Duodenal mucosa (tissue), 2 donors: ENCODE data around the gene COL28A1.

ENCODE experiments used
- H3K27ac ChIP-seq: one replicate; pipeline ENCODE4 v1.7.0; 2013; ENCODE audit warnings: low read depth, low read length
- H3K27me3 ChIP-seq, 2 donors: one replicate each; pipeline ENCODE4 v1.7.0; 2013; ENCODE audit warnings: low read length in 2 of 2, control low read depth in 1 of 2; ENCODE audit not compliant: insufficient read depth in 2 of 2, control insufficient read depth in 1 of 2
- H3K36me3 ChIP-seq, 2 donors: one replicate each; pipeline ENCODE4 v1.7.0; 2013; ENCODE audit warnings: low read length in 2 of 2, control low read depth in 1 of 2; ENCODE audit not compliant: insufficient read depth in 2 of 2, control insufficient read depth in 1 of 2
- H3K4me1 ChIP-seq, 2 donors: one replicate each; pipeline ENCODE4 v1.7.0; 2013; ENCODE audit warnings: low read length in 2 of 2, control low read depth in 1 of 2; ENCODE audit not compliant: insufficient read depth in 2 of 2, control insufficient read depth in 1 of 2
- H3K4me3 ChIP-seq, 2 donors: one replicate each; pipeline ENCODE4 v1.7.0; 2013; ENCODE audit warnings: low read length in 2 of 2, low read depth in 1 of 2
- H3K9ac ChIP-seq, 2 donors: one replicate each; pipeline ENCODE4 v1.7.0; 2013; ENCODE audit warnings: low read length in 2 of 2, low read depth in 1 of 2
- H3K9me3 ChIP-seq, 2 donors: one replicate each; pipeline ENCODE4 v1.7.0; 2013; ENCODE audit warnings: low read length in 2 of 2, control low read depth in 1 of 2; ENCODE audit not compliant: control insufficient read depth in 1 of 2

Gene COL28A1

GRCh38 chr7:7428806-7429205 lies 106.9 kb downstream of the COL28A1 start:
- Histone ChIP-seq H3K4me1 (peaks cover 0 to 10% of the 10 kb centered on the region in 2 donors), H3K27me3 (no peaks in the 10 kb centered on the region), H3K27ac (no peak overlapping the region), H3K36me3 (no peaks in the 10 kb centered on the region), H3K9ac (no peak overlapping the region), H3K4me3 (no peak overlapping the region), H3K9me3 (no peaks in the 10 kb centered on the region)

GRCh38 chr7:7427363-7427762 lies 108.3 kb downstream of the COL28A1 start:
- Histone ChIP-seq H3K36me3 (no peaks in the 10 kb centered on the region), H3K27me3 (no peaks in the 10 kb centered on the region), H3K9me3 (no peaks in the 10 kb centered on the region), H3K9ac (no peak overlapping the region), H3K4me1 (peaks cover 0 to 10% of the 10 kb centered on the region in 2 donors), H3K4me3 (no peak overlapping the region), H3K27ac (no peak overlapping the region)

GRCh38 chr7:7426676-7427075 lies 109.0 kb downstream of the COL28A1 start:
- no peaks in the 10 kb centered on the region for H3K27me3 ChIP-seq
- H3K4me1 ChIP-seq = peaks cover 0 to 10% of the 10 kb centered on the region in 2 donors
- no peaks in the 10 kb centered on the region for H3K9me3 ChIP-seq
- H3K9ac ChIP-seq = no peak overlapping the region
- H3K36me3 ChIP-seq = no peaks in the 10 kb centered on the region
- H3K27ac ChIP-seq = no peak overlapping the region
- no peak overlapping the region for H3K4me3 ChIP-seq

- H3K4me3 ChIP-seq = no peak overlapping the region
- no peak overlapping the region for H3K9ac ChIP-seq
- no peaks in the 10 kb centered on the region for H3K27me3 ChIP-seq
- H3K36me3 ChIP-seq = no peaks in the 10 kb centered on the region
- H3K4me1 ChIP-seq = peaks cover 0 to 10% of the 10 kb centered on the region in 2 donors
- H3K9me3 ChIP-seq = no peaks in the 10 kb centered on the region
- H3K27ac ChIP-seq = no peak overlapping the region
Observed at GRCh38 chr7:7425321-7425720, 110.4 kb downstream of the COL28A1 start.

GRCh38 chr7:7424151-7424873 lies 111.4 kb downstream of the COL28A1 start:
- Histone ChIP-seq H3K27me3 (no peaks in the 10 kb centered on the region), H3K4me1 (peaks cover 0 to 10% of the 10 kb centered on the region in 2 donors), H3K27ac (no peak overlapping the region), H3K36me3 (no peaks in the 10 kb centered on the region), H3K9me3 (no peaks in the 10 kb centered on the region), H3K9ac (peak overlapping the region; percentile 52 to 53), H3K4me3 (peak overlapping the region; percentile 76 to 83)

- no peaks in the 10 kb centered on the region for H3K9me3 ChIP-seq
- H3K27me3 ChIP-seq = no peaks in the 10 kb centered on the region
- H3K4me1 ChIP-seq = peaks cover 0 to 10% of the 10 kb centered on the region in 2 donors
- no peaks in the 10 kb centered on the region for H3K36me3 ChIP-seq
- no peak overlapping the region for H3K27ac ChIP-seq
- H3K9ac ChIP-seq = no peak overlapping the region
- H3K4me3 ChIP-seq = no peak overlapping the region
Observed at GRCh38 chr7:7422641-7423040, 113.0 kb downstream of the COL28A1 start.

- Histone ChIP-seq H3K4me1 (peaks cover 0 to 7% of the 10 kb centered on the region in 2 donors), H3K27ac (no peak overlapping the region), H3K9ac (no peak overlapping the region), H3K4me3 (no peak overlapping the region), H3K36me3 (no peaks in the 10 kb centered on the region), H3K27me3 (no peaks in the 10 kb centered on the region), H3K9me3 (no peaks in the 10 kb centered on the region)
Observed at GRCh38 chr7:7421826-7422225, 113.8 kb downstream of the COL28A1 start.

- no peak overlapping the region for H3K27ac ChIP-seq
- no peaks in the 10 kb centered on the region for H3K9me3 ChIP-seq
- no peaks in the 10 kb centered on the region for H3K27me3 ChIP-seq
- H3K9ac ChIP-seq = no peak overlapping the region
- H3K36me3 ChIP-seq = no peaks in the 10 kb centered on the region
- H3K4me1 ChIP-seq = peaks cover 7 to 16% of the 10 kb centered on the region in 2 donors
- no peak overlapping the region for H3K4me3 ChIP-seq
Observed at GRCh38 chr7:7418997-7419396, 116.7 kb downstream of the COL28A1 start.

- H3K27me3 ChIP-seq = no peaks in the 10 kb centered on the region
- no peak overlapping the region for H3K9ac ChIP-seq
- H3K9me3 ChIP-seq = no peaks in the 10 kb centered on the region
- no peak overlapping the region for H3K27ac ChIP-seq
- H3K36me3 ChIP-seq = no peaks in the 10 kb centered on the region
- peaks cover 7 to 16% of the 10 kb centered on the region in 2 donors for H3K4me1 ChIP-seq
- no peak overlapping the region for H3K4me3 ChIP-seq
Observed at GRCh38 chr7:7417851-7418250, 117.8 kb downstream of the COL28A1 start.

- no peak overlapping the region for H3K9ac ChIP-seq
- no peaks in the 10 kb centered on the region for H3K9me3 ChIP-seq
- H3K27me3 ChIP-seq = no peaks in the 10 kb centered on the region
- H3K36me3 ChIP-seq = no peaks in the 10 kb centered on the region
- H3K27ac ChIP-seq = no peak overlapping the region
- peaks cover 7 to 16% of the 10 kb centered on the region in 2 donors for H3K4me1 ChIP-seq
- H3K4me3 ChIP-seq = no peak overlapping the region
Observed at GRCh38 chr7:7417414-7417813, 118.3 kb downstream of the COL28A1 start.
